ENCODE results near the gene ESPL1.

- TF ChIP-seq CTCF (IDR thresholded peaks at IDR 0.05 in 8 of 11, conservative IDR thresholded peaks at IDR 0.05 in 3 of 11): no peak
- no peak for TF ChIP-seq POLR2AphosphoS5 (IDR thresholded peaks at IDR 0.05)
Observed at GRCh38 chr12:53230108-53230845, 37.8 kb upstream of the ESPL1 start.

Data from spleen (tissue), 7 donors.